Tibial nerve (tissue), 4 donors: ENCODE results near the gene CHST15.

Experiments used
- EP300 ChIP-seq, 2 donors: sonication (generic); formaldehyde crosslinking; IDR thresholded peaks; one replicate each; pipeline ENCODE4 v1.6.1; 2017; ENCODE audit warnings: antibody characterized with exemption in 2 of 2, mild to moderate bottlenecking in 1 of 2
- TF ChIP-seq, protein P1 (sequence below), 5 experiments: fragments of 200-600 bp in 3 of 5; fragments of 450-650 bp in 2 of 5; sonication (generic) in 3 of 5; IDR thresholded peaks; one replicate each; pipeline ENCODE4 v1.5.1; 2016 to 2019; ENCODE audit warnings: antibody characterized with exemption in 5 of 5, mild to moderate bottlenecking in 3 of 5, moderate library complexity in 2 of 5

DNA sequence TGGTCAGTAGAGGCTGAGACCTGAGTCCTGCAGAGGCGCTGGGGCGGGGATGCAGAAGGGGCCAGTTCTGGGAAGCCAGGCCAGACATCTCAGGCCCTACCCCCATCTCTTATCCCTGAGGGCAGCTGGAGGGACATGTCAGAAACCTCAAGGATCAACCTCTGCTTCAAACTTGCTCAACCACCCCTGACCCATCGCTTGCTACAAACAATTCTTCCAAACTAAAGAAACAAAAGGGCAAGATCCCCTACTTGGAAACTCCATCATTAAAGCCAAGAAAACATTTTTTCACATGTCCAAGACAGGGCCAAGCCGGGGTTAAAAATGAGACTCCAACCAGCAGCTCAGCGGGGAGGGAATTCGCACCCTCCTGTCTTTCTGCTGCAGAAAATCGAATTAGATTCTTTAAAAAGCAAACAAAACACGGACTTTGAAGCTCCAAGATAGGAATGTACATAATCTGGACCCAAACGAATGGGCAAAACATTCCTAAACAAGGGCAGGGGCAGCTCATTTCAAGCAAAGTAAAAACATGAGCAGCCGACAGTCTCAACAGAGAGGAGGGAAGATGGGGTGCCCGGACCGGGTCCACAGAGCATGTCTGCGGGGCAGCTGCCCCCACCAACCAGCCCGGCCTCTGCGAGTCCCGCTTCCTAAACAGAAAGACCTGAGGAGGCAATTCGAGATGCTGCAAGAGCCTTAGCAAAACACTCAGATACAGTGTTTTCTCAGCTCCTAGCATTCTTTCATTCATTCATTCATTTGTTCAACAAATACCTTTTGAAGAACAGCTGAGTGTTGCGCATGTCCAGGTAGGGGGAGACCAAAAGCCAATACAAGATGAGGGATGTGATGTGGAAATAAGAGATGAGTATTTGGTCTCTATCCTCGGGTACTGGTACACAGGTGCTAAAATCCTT lies 44.8 kb downstream of the CHST15 start:
- TF ChIP-seq, protein P1, sequence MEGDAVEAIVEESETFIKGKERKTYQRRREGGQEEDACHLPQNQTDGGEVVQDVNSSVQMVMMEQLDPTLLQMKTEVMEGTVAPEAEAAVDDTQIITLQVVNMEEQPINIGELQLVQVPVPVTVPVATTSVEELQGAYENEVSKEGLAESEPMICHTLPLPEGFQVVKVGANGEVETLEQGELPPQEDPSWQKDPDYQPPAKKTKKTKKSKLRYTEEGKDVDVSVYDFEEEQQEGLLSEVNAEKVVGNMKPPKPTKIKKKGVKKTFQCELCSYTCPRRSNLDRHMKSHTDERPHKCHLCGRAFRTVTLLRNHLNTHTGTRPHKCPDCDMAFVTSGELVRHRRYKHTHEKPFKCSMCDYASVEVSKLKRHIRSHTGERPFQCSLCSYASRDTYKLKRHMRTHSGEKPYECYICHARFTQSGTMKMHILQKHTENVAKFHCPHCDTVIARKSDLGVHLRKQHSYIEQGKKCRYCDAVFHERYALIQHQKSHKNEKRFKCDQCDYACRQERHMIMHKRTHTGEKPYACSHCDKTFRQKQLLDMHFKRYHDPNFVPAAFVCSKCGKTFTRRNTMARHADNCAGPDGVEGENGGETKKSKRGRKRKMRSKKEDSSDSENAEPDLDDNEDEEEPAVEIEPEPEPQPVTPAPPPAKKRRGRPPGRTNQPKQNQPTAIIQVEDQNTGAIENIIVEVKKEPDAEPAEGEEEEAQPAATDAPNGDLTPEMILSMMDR (IDR thresholded peaks at IDR 0.05): no peak
- peak in 1 of 2 donors; percentile 67 for TF ChIP-seq EP300 (IDR thresholded peaks at IDR 0.05)
